ENCODE measurements around the gene VAV3. TPM values are rescaled to one million over a fixed set of nuclear protein-coding genes. Genes with fewer than 3 reads are reported as not detected.
A peak's percentile ranks its signal among the peaks of the same experiment; 100 is the strongest.
"Not testable (repeated sequence)": the region's sequence is repeated elsewhere in the genome, so short reads cannot be mapped to it uniquely, and the experiment has no call there.

VAV3 gene
- total RNA-seq, 1 donor from 2014 or later = 29.1 TPM

GRCh38 chr1:107894605-107895004 is 70.4 kb downstream of the VAV3 start:
- ChIA-PET CTCF (interaction anchor here (1.1 to 1.5 kb wide), 5 partner anchors 12 to 107 kb away, joined by 3 to 6 read pairs (median 3); no protein-coding TSS in a partner anchor), POLR2A (interaction anchor here (0.5 to 1.7 kb wide), 8 partner anchors 9 to 69 kb away, joined by 3 to 12 read pairs (median 4); no protein-coding TSS in a partner anchor)
- Mint-ChIP-seq H3K9me3 (peaks cover 2% of the 10 kb centered on the region), H3K36me3 (ENCODE audit: low read depth) (peaks cover 5% of the 10 kb centered on the region), H3K4me3 (peak overlapping the region; percentile 42), H3K27me3 (no peaks in the 10 kb centered on the region), H3K4me1 (peaks cover 88% of the 10 kb centered on the region), H3K27ac (peak overlapping the region; percentile 92)
- ATAC-seq (ENCODE audit: low read depth) = no peak
- intact Hi-C loops (cut with micrococcal nuclease) = loop anchor here (1.0 to 10.0 kb wide), 2 partner anchors 9 to 650 kb away; no protein-coding TSS in a partner anchor
- TF ChIP-seq CTCF (IDR thresholded peaks at IDR 0.05) = no peak
- no peak for DNase-seq

GRCh38 chr1:107893350-107893749 is 71.6 kb downstream of the VAV3 start:
- ChIA-PET CTCF (interaction anchor here (1.1 to 1.3 kb wide), 2 partner anchors 16 to 106 kb away, joined by 3 read pairs; no protein-coding TSS in a partner anchor), POLR2A (interaction anchor here (1.7 to 1.8 kb wide), 2 partner anchors 11 to 16 kb away, joined by 6 to 8 read pairs; no protein-coding TSS in a partner anchor)
- peaks cover 88% of the 10 kb centered on the region for H3K4me1 Mint-ChIP-seq
- not testable (repeated sequence) for DNase-seq; H3K27me3 Mint-ChIP-seq; ATAC-seq (ENCODE audit: low read depth); H3K9me3 Mint-ChIP-seq; H3K36me3 Mint-ChIP-seq (ENCODE audit: low read depth)
- peak overlapping the region; percentile 42 for H3K4me3 Mint-ChIP-seq
- intact Hi-C loops (cut with micrococcal nuclease) = loop anchor here (10.0 kb wide), 1 partner anchor 649 kb away; no protein-coding TSS in a partner anchor
- peak overlapping the region; percentile 92 for H3K27ac Mint-ChIP-seq

- H3K4me3 Mint-ChIP-seq = no peak overlapping the region
- H3K9me3 Mint-ChIP-seq = peaks cover 2% of the 10 kb centered on the region
- no peak overlapping the region for H3K27ac Mint-ChIP-seq
- ATAC-seq (ENCODE audit: low read depth) (no peak), DNase-seq (no peak)
- H3K27me3 Mint-ChIP-seq = no peaks in the 10 kb centered on the region
- intact Hi-C loops (cut with micrococcal nuclease) = no loop called here
- ChIA-PET POLR2A (interaction anchor here (0.7 kb wide), 1 partner anchor 20 kb away, joined by 3 read pairs; no protein-coding TSS in a partner anchor), CTCF (no interaction called here)
- peaks cover 5% of the 10 kb centered on the region for H3K36me3 Mint-ChIP-seq (ENCODE audit: low read depth)
- peaks cover 73% of the 10 kb centered on the region for H3K4me1 Mint-ChIP-seq
- TF ChIP-seq CTCF (IDR thresholded peaks at IDR 0.05) = no peak
Measured at GRCh38 chr1:107889524-107889923, 75.5 kb downstream of the VAV3 start.

GRCh38 chr1:107883562-107883961 is 81.4 kb downstream of the VAV3 start:
- H3K9me3 Mint-ChIP-seq = no peaks in the 10 kb centered on the region
- no peak overlapping the region for H3K4me3 Mint-ChIP-seq
- no peak for TF ChIP-seq CTCF (IDR thresholded peaks at IDR 0.05)
- peaks cover 63% of the 10 kb centered on the region for H3K4me1 Mint-ChIP-seq
- POLR2A ChIA-PET = interaction anchor here (1.6 kb wide), 1 partner anchor 9 kb away, joined by 6 read pairs; no protein-coding TSS in a partner anchor
- intact Hi-C loops (cut with micrococcal nuclease) = no loop called here
- CTCF ChIA-PET = interaction anchor here (0.8 to 1.5 kb wide), 2 partner anchors 11 to 101 kb away, joined by 3 read pairs; no protein-coding TSS in a partner anchor
- DNase-seq = no peak
- H3K27me3 Mint-ChIP-seq = no peaks in the 10 kb centered on the region
- H3K36me3 Mint-ChIP-seq (ENCODE audit: low read depth) = no peaks in the 10 kb centered on the region
- ATAC-seq (ENCODE audit: low read depth) = peak; percentile 28
- no peak overlapping the region for H3K27ac Mint-ChIP-seq

- Mint-ChIP-seq H3K4me1 (peaks cover 77% of the 10 kb centered on the region), H3K4me3 (no peak overlapping the region), H3K27ac (no peak overlapping the region), H3K36me3 (ENCODE audit: low read depth) (no peaks in the 10 kb centered on the region), H3K27me3 (no peaks in the 10 kb centered on the region), H3K9me3 (no peaks in the 10 kb centered on the region)
- no peak for TF ChIP-seq CTCF (IDR thresholded peaks at IDR 0.05)
- POLR2A ChIA-PET = interaction anchor here (1.0 to 1.8 kb wide), 4 partner anchors 9 to 84 kb away, joined by 5 to 6 read pairs (median 5); no protein-coding TSS in a partner anchor
- CTCF ChIA-PET = interaction anchor here (0.9 kb wide), 1 partner anchor 88 kb away, joined by 3 read pairs; no protein-coding TSS in a partner anchor
- intact Hi-C loops (cut with micrococcal nuclease) = loop anchor here (1.0 kb wide), 1 partner anchor 10 kb away; no protein-coding TSS in a partner anchor
- DNase-seq = no peak
- ATAC-seq (ENCODE audit: low read depth) = no peak
Measured at GRCh38 chr1:107879927-107880326, 85.1 kb downstream of the VAV3 start.

Data from activated B cell treated with CpG ODN at 0.5 μM for 24 hours (primary cell).